ENCODE data around the gene CGREF1.

CGREF1 gene, protein sequence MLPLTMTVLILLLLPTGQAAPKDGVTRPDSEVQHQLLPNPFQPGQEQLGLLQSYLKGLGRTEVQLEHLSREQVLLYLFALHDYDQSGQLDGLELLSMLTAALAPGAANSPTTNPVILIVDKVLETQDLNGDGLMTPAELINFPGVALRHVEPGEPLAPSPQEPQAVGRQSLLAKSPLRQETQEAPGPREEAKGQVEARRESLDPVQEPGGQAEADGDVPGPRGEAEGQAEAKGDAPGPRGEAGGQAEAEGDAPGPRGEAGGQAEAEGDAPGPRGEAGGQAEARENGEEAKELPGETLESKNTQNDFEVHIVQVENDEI

DNA sequence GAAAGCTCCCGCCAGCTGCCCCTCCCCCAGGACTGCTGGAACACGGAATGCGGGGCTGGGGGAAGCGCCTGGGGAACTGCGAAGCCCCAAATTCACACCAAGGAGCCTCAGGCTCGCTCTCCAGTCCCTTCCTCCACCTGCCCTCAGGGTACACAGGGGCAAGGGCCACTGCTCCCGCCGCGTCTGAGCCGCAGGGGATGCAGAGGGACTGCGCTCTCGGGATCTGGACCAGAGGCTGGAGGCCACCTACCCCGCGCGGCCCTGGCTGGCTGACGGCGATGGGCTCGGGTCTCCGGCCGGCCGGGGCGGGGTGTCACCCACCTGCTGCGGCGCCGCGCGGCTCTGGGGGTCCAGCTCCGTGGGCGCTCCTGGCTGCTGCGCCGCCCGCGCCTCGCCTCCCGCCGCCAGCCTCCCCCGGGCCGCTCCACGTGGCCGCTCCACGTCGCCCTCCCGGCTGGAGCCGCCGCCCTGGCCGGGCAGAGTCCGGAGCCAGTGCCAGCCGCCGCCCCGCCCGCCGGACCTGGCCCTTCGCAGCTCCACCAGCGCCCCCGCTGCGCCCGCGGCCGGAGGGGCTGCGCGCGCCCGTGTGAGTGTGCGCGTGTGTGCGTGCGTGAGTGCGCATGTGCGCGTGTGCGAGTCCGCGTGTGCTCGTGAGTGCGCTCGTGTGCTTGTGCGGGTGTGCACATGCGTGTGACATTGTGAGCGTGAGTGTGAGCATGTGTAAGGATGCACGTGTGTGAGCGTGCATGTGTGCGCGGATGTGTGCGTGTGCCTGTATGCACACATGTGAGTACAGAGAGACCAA is at the start of gene CGREF1:
Gene CGREF1 (minus strand): TSS at position 604 of the 805 bp plus-strand sequence. CDS start 14,762 bp downstream, outside the sequence.
- TF ChIP-seq, protein P1, sequence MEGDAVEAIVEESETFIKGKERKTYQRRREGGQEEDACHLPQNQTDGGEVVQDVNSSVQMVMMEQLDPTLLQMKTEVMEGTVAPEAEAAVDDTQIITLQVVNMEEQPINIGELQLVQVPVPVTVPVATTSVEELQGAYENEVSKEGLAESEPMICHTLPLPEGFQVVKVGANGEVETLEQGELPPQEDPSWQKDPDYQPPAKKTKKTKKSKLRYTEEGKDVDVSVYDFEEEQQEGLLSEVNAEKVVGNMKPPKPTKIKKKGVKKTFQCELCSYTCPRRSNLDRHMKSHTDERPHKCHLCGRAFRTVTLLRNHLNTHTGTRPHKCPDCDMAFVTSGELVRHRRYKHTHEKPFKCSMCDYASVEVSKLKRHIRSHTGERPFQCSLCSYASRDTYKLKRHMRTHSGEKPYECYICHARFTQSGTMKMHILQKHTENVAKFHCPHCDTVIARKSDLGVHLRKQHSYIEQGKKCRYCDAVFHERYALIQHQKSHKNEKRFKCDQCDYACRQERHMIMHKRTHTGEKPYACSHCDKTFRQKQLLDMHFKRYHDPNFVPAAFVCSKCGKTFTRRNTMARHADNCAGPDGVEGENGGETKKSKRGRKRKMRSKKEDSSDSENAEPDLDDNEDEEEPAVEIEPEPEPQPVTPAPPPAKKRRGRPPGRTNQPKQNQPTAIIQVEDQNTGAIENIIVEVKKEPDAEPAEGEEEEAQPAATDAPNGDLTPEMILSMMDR (IDR thresholded peaks at IDR 0.05; ENCODE audit: low read depth, low read length) = no peak
- peak in 1 of 2 donors; percentile 5 for DNase-seq (ENCODE audit: low read depth in 2 of 2)
- peak within 1 kb of the TSS; percentile 46 to 48 for H3K4me3 ChIP-seq (replicated peaks in 1 of 2; ENCODE audit: low read depth in 2 of 2, low read length in 2 of 2)

DNA sequence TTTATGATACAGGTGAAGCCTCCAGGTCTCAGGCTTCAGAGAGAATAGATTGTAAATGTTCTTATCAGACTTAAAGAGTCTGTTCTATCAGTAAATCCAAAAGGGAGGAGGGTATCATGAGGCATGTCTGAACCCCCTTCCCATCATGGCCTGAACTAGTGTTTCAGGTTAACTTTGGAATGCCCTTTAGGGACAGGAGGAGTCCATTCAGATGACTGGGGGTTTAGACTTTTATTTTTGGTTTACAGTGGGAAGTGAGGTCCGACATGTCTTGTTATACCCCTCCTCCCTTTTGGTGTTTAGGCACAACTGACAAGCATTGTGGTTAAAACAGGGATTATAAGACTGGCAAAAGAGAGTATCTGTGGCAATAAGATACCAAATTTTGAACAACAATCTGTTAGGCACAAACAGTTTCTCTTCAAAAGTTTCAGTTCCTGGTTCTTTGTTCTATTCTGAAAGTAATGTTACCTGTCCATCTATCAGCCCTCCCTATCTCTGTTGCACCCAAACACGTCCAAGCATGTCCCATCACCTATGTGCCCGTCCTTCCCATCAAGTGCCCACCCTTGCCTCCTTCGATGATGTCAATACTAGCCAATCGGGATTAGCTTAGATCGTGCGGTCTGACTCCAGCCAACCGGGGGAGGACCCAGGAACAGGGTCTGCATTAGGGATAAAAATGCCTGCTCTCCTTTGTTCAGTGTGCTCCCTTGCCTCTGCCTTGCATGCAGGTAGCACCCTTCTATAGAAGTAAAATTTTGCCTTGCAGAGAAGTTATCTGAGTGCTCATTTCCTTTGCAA is 46.2 kb upstream of the CGREF1 start:
- TF ChIP-seq, protein P1 (IDR thresholded peaks at IDR 0.05; ENCODE audit: low read depth, low read length) = no peak
- H3K4me3 ChIP-seq (replicated peaks in 1 of 2; ENCODE audit: low read depth in 2 of 2, low read length in 2 of 2) = no peak overlapping the region
- no peak for DNase-seq (ENCODE audit: low read depth in 2 of 2)

DNA sequence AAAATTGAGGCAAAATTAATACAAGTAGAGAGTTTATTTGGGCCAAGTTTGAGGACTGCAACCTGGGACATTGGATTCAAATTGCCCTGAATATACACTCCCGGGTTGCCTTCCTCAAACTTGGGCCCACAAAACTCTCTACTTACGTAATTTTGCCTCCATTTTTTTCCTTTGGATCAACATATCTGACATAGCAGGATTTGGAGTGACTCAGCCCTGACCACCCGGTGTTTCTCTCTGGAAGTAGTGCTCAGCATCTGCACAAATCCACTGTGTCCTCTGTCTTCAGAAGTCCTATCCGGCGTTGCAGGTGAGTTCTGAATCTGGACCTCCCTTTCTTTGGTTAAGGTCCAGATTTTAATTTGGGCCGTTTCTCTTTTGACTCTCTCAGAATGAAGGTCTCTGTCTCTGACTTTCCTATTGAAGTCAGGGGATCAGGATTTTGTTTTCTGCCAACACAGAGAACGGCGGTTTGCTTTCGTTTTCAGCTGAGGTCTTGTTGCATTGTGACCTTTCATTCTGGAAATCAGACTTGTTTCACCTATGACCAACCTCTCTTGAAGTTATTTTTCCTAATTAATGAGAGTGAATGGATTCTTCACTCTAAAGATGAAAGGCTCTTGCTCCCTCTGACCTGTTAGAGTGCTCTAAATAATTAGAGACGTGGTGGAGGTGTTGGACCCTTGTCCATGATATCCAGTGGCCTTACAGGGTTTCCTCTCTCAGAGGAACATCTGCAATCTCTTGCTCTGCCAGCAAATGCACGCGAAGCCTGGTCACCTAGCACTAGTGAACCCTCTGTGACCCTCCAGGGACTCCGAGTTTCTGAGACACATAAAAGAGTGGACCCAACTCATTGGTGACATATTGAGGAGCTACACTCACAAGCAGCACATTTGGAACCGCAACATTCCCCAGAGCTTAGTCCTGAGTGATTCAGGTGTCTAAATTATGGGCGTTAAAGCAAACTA is 43.5 kb upstream of the CGREF1 start:
- no peak overlapping the region for H3K4me3 ChIP-seq (replicated peaks in 1 of 2; ENCODE audit: low read depth in 2 of 2, low read length in 2 of 2)
- peak in 1 of 2 donors; percentile 33 for DNase-seq (ENCODE audit: low read depth in 2 of 2)
- TF ChIP-seq, protein P1 (IDR thresholded peaks at IDR 0.05; ENCODE audit: low read depth, low read length) = no peak

DNA sequence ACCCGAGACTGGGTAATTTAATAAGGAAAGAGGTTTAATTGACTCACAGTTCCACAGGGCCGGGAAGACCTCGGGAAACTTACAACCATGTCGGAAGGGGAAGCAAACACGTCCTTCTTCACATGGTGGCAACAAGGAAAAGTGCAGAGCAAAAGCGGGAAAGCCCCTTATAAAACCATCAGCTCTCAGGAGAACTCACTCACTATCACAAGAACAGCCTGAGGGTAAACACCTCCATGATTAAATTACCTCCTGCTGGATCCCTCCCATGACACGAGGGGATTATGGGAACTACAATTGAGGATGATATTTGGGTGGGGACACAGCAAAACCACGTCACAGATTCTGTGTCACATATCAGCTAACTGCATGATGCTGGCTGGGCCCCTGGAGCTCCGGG is 41.3 kb upstream of the CGREF1 start:
- no peak overlapping the region for H3K4me3 ChIP-seq (replicated peaks in 1 of 2; ENCODE audit: low read depth in 2 of 2, low read length in 2 of 2)
- DNase-seq (ENCODE audit: low read depth in 2 of 2) = no peak
- TF ChIP-seq, protein P1 (IDR thresholded peaks at IDR 0.05; ENCODE audit: low read depth, low read length) = no peak

DNA sequence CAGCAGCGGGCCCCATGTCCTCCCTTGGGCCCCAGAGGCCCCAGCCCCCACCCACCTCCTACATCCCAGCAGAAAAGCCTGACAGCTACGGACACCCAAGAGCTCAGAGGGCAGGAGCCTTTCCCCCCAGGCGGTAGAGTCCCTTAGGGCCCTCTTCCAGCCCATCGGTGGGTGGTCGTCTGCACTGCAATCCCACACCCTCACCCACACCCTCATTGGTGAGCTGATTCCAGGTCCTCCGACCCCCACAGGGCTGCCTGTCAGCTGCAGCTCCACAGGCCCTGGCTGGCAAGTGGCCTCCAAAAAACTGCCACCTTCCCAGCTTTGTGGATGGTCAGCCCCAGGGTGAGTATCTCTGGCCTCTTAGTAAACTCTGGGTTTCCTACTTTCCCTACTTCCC is 40.3 kb upstream of the CGREF1 start:
- TF ChIP-seq, protein P1 (IDR thresholded peaks at IDR 0.05; ENCODE audit: low read depth, low read length) = no peak
- no peak for DNase-seq (ENCODE audit: low read depth in 2 of 2)
- no peak overlapping the region for H3K4me3 ChIP-seq (replicated peaks in 1 of 2; ENCODE audit: low read depth in 2 of 2, low read length in 2 of 2)
